Measurements from ENCODE around the gene UTP14C.

- TF ChIP-seq, protein P1, sequence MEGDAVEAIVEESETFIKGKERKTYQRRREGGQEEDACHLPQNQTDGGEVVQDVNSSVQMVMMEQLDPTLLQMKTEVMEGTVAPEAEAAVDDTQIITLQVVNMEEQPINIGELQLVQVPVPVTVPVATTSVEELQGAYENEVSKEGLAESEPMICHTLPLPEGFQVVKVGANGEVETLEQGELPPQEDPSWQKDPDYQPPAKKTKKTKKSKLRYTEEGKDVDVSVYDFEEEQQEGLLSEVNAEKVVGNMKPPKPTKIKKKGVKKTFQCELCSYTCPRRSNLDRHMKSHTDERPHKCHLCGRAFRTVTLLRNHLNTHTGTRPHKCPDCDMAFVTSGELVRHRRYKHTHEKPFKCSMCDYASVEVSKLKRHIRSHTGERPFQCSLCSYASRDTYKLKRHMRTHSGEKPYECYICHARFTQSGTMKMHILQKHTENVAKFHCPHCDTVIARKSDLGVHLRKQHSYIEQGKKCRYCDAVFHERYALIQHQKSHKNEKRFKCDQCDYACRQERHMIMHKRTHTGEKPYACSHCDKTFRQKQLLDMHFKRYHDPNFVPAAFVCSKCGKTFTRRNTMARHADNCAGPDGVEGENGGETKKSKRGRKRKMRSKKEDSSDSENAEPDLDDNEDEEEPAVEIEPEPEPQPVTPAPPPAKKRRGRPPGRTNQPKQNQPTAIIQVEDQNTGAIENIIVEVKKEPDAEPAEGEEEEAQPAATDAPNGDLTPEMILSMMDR (IDR thresholded peaks at IDR 0.05), result no peak
- TF ChIP-seq POLR2AphosphoS5 (IDR thresholded peaks at IDR 0.05; ENCODE audit: low read depth, low read length) (no peak), SIN3A (IDR thresholded peaks at IDR 0.05; ENCODE audit: borderline replicate concordance, insufficient read depth, low read depth, low read length) (no peak)
- TF ChIP-seq, protein P2, sequence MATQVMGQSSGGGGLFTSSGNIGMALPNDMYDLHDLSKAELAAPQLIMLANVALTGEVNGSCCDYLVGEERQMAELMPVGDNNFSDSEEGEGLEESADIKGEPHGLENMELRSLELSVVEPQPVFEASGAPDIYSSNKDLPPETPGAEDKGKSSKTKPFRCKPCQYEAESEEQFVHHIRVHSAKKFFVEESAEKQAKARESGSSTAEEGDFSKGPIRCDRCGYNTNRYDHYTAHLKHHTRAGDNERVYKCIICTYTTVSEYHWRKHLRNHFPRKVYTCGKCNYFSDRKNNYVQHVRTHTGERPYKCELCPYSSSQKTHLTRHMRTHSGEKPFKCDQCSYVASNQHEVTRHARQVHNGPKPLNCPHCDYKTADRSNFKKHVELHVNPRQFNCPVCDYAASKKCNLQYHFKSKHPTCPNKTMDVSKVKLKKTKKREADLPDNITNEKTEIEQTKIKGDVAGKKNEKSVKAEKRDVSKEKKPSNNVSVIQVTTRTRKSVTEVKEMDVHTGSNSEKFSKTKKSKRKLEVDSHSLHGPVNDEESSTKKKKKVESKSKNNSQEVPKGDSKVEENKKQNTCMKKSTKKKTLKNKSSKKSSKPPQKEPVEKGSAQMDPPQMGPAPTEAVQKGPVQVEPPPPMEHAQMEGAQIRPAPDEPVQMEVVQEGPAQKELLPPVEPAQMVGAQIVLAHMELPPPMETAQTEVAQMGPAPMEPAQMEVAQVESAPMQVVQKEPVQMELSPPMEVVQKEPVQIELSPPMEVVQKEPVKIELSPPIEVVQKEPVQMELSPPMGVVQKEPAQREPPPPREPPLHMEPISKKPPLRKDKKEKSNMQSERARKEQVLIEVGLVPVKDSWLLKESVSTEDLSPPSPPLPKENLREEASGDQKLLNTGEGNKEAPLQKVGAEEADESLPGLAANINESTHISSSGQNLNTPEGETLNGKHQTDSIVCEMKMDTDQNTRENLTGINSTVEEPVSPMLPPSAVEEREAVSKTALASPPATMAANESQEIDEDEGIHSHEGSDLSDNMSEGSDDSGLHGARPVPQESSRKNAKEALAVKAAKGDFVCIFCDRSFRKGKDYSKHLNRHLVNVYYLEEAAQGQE (IDR thresholded peaks at IDR 0.05; ENCODE audit: insufficient read depth in 1 of 2, low read depth in 2 of 2, low read length in 1 of 2), result no peak
Measured at GRCh38 chr13:52051400-52051799, 26.9 kb downstream of the UTP14C start.

Measured in Panc1 (cell line).